Keratinocyte (primary cell): Measurements from ENCODE around the gene GARIN5B.

ENCODE experiments used
- EZH2 ChIP-seq: IDR thresholded peaks from one replicate; pipeline ENCODE4 v1.6.1; 2012; ENCODE audit warnings: inconsistent platforms, mild to moderate bottlenecking, low read length, moderate library complexity
- TF ChIP-seq, protein P1 (sequence below), 3 experiments: IDR thresholded peaks in 1 of 3; conservative IDR thresholded peaks in 1 of 3; optimal IDR thresholded peaks in 1 of 3; 2 replicates in 2 of 3; 3 replicates in 1 of 3; pipeline versions ENCODE3 to v1.5.1; 2011; ENCODE audit warnings: low read length in 3 of 3, mild to moderate bottlenecking in 3 of 3, moderate library complexity in 2 of 3, control low read depth in 1 of 3, inconsistent platforms in 1 of 3; ENCODE audit not compliant: insufficient read depth in 2 of 3; ENCODE audit errors: extremely low read depth in 1 of 3

DNA sequence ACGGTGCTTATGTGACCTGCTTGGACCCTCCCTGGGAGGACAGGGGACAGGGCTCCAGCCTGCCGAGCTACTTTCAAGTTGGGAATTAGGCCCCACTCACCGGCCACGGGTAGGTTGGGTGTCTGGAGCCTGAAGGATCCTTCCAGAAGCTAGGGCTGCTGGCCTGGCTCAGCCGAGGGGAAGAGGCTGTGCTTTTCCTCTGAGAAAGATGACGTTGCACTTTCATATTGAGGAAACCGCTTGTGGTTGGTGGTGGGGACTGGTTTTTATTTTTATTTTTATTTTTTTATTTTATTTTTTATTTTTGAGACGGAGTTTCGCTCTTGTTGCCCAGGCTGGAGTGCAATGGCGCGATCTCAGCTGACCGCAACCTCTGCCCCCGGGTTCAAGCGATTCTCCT, 37.9 kb downstream of the GARIN5B start, which contains the start of gene TMEM150B:
- TF ChIP-seq, protein P1, sequence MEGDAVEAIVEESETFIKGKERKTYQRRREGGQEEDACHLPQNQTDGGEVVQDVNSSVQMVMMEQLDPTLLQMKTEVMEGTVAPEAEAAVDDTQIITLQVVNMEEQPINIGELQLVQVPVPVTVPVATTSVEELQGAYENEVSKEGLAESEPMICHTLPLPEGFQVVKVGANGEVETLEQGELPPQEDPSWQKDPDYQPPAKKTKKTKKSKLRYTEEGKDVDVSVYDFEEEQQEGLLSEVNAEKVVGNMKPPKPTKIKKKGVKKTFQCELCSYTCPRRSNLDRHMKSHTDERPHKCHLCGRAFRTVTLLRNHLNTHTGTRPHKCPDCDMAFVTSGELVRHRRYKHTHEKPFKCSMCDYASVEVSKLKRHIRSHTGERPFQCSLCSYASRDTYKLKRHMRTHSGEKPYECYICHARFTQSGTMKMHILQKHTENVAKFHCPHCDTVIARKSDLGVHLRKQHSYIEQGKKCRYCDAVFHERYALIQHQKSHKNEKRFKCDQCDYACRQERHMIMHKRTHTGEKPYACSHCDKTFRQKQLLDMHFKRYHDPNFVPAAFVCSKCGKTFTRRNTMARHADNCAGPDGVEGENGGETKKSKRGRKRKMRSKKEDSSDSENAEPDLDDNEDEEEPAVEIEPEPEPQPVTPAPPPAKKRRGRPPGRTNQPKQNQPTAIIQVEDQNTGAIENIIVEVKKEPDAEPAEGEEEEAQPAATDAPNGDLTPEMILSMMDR (optimal IDR thresholded peaks at IDR 0.05 in 1 of 3, IDR thresholded peaks at IDR 0.05 in 1 of 3, conservative IDR thresholded peaks at IDR 0.05 in 1 of 3; ENCODE audit: extremely low read depth in 1 of 3, insufficient read depth in 2 of 3, low read length in 3 of 3): no peak
- no peak for TF ChIP-seq EZH2
